HG03196 (cell line): ENCODE results near the gene MLKL.

ENCODE experiments used
- ATAC-seq: cut with Tn5 transposase; IDR thresholded peaks from one replicate; pipeline ENCODE4 v1.9.1; 2021; ENCODE audit not compliant: unreplicated experiment

MLKL gene

GRCh38 chr16:74652249-74652648 lies 48.4 kb downstream of the MLKL start:
- ATAC-seq, result no peak

GRCh38 chr16:74651841-74652240 lies 48.8 kb downstream of the MLKL start:
- ATAC-seq, result no peak

- no peak for ATAC-seq
These were observed 49.6 kb downstream of the MLKL start for GRCh38 chr16:74650966-74651567.

- no peak for ATAC-seq
These were observed 50.7 kb downstream of the MLKL start for GRCh38 chr16:74649839-74650504.

- no peak for ATAC-seq
These were observed 58.7 kb downstream of the MLKL start for GRCh38 chr16:74641969-74642368.

- ATAC-seq, result no peak
These were observed 62.8 kb downstream of the MLKL start for GRCh38 chr16:74637742-74638453.

- ATAC-seq, result no peak
These were observed 65.4 kb downstream of the MLKL start for GRCh38 chr16:74635303-74635702.

- no peak for ATAC-seq
These were observed 67.0 kb downstream of the MLKL start for GRCh38 chr16:74633686-74634085.

- ATAC-seq, result peak; percentile 8
These were observed 73.0 kb downstream of the MLKL start for GRCh38 chr16:74627506-74628220.

GRCh38 chr16:74626741-74627416 lies 73.8 kb downstream of the MLKL start:
- peak; percentile 39 for ATAC-seq

GRCh38 chr16:74625500-74626350 lies 74.9 kb downstream of the MLKL start:
- ATAC-seq, result no peak

GRCh38 chr16:74623839-74624235 lies 76.8 kb downstream of the MLKL start:
- ATAC-seq, result no peak

- ATAC-seq, result no peak
These were observed 77.3 kb downstream of the MLKL start for GRCh38 chr16:74623214-74623838.

GRCh38 chr16:74622005-74622404 lies 78.7 kb downstream of the MLKL start:
- no peak for ATAC-seq
